PC-9 (cell line): ENCODE measurements around the gene ABHD4.

Source experiments
- EZH2 ChIP-seq: fragments of 200-600 bp; sonication (generic); IDR thresholded peaks from 2 replicates; pipeline ENCODE4 v1.8.0; 2017; ENCODE audit warnings: antibody characterized with exemption, low read depth
- TF ChIP-seq, protein P1 (sequence below): fragments of 200-600 bp; sonication (generic); conservative IDR thresholded peaks from 2 replicates; pipeline ENCODE4 v1.6.1; 2017; ENCODE audit warnings: mixed run types, antibody characterized with exemption, mild to moderate bottlenecking, moderate library complexity

DNA sequence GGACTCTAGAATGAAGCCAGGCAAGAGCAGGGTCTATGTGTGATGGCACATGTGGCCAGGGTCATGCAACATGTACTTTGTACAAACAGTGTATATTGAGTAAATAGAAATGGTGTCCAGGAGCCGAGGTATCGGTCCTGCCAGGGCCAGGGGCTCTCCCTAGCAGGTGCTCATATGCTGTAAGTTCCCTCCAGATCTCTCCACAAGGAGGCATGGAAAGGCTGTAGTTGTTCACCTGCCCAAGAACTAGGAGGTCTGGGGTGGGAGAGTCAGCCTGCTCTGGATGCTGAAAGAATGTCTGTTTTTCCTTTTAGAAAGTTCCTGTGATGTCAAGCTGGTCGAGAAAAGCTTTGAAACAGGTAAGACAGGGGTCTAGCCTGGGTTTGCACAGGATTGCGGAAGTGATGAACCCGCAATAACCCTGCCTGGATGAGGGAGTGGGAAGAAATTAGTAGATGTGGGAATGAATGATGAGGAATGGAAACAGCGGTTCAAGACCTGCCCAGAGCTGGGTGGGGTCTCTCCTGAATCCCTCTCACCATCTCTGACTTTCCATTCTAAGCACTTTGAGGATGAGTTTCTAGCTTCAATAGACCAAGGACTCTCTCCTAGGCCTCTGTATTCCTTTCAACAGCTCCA lies 48.7 kb upstream of the ABHD4 start:
- TF ChIP-seq, protein P1, sequence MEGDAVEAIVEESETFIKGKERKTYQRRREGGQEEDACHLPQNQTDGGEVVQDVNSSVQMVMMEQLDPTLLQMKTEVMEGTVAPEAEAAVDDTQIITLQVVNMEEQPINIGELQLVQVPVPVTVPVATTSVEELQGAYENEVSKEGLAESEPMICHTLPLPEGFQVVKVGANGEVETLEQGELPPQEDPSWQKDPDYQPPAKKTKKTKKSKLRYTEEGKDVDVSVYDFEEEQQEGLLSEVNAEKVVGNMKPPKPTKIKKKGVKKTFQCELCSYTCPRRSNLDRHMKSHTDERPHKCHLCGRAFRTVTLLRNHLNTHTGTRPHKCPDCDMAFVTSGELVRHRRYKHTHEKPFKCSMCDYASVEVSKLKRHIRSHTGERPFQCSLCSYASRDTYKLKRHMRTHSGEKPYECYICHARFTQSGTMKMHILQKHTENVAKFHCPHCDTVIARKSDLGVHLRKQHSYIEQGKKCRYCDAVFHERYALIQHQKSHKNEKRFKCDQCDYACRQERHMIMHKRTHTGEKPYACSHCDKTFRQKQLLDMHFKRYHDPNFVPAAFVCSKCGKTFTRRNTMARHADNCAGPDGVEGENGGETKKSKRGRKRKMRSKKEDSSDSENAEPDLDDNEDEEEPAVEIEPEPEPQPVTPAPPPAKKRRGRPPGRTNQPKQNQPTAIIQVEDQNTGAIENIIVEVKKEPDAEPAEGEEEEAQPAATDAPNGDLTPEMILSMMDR, result no peak
- TF ChIP-seq EZH2, result no peak
